HUDEP-2 (cell line): Measurements from ENCODE around the gene RHOH.
"Not testable (repeated sequence)": the region's sequence is repeated elsewhere in the genome, so short reads cannot be mapped to it uniquely, and the experiment has no call there.

Experiments
- DNase-seq, 76 experiments: peaks; one replicate each; lab custom pipeline; 2025; ENCODE audit not compliant: unreplicated experiment in 76 of 76; lab: John Stamatoyannopoulos, UW

The RHOH gene

DNA sequence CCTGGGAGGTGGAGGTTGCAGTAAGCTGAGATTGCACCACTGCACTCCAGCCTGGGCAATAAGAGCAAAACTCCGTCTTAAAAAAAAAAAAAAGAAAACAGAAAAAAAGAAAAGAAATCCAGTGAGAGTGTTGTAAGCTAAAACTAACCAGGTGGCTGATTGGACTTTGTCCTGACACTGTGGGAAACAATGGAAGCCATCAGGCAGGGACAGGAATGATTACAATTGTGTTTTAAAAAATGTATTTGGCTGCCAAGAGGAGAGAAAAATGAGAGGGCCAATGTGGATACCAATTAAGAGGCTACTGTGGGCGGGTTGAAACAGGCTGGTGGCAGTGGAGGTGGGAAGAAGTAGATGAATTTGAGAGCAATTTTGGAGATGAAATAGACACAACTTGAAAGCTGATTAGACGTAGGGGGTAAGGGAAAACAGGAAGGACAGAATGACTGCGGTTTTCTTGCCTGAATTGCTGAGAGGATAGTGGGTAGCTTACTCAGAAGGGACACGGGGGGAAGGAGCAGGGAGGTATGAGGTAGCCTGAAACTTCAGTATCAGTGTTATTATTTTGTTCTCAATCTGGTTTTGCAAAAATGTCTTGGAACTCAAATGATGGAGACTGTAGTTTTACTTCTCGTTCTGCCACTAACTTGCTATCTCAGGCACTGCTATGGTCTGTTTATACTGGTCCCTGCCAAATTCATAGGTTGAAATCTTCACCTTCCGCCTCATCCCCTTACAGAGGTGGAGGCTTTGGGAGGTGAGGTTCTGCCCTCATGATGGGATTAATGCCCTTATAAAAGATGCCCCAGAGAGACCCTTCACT is 92.7 kb downstream of the RHOH start:
- peak in 1 of 76 experiments; percentile 11 for DNase-seq

DNA sequence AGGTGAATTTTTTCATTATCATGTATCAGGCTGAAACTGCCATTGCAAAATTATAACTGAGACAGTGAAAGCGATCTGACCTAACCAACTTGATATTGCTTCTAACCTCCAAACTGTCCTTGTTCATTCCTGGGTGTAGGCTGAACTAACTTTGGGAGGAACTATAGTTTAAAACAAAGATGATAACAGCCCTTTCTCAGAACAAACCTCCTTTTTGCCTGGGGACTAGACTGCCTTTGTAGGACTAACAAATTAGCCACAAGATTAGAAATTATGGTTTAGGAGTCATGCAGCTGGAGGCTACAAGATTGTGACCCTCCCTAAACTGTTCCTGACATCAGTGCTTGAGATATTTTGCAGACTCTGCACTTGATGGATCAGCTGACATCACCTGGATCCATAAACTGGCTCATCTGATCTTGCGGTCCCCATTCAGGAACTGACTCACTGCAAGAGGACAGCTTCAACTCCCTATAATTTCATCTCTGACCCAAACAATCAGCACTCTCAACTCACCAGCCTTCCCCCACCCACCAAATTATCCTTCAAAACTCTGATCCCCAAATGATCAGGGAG is 93.9 kb downstream of the RHOH start:
- peak in 59 of 76 experiments; percentile 3 to 82 (median 40) for DNase-seq

DNA sequence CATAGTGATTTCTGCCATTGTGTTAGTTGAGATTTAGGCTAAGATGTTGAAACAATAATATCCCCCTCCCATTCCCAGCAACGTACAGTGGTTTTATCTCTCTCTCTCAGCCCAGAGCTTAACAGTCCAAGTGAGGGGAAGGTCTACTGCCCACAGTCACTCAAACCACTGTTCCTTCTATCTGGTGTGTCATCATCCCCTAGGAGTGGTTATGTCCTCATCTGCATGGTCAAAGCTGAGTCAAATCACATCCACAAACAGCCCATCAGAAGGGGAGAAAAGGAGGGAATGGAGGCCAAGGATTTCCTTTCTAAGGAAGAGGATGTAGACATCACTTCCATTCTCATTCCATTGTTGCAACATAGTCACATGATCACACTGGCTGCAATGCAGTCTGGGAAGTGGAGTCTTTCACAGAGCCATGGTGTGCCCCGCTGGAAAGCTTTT is 95.5 kb downstream of the RHOH start:
- DNase-seq: no peak

DNA sequence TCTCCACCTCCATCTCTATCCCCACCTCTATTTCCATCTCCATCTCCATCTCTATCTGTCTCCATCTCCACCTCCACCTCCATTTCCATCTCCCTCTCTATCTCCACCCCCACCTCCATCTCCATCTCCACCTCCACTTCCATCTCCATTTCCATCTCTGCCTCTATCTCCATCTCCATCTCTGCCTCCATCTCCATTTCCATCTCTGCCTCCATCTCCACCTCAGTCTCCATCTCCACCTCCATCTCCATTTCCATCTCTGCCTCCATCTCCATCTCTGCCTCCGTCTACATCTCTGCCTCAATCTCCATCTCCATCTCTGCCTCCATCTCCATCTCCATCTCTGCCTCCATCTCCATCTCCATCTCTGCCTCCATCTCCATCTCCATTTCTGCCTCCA is 97.5 kb downstream of the RHOH start:
- no peak for DNase-seq

DNA sequence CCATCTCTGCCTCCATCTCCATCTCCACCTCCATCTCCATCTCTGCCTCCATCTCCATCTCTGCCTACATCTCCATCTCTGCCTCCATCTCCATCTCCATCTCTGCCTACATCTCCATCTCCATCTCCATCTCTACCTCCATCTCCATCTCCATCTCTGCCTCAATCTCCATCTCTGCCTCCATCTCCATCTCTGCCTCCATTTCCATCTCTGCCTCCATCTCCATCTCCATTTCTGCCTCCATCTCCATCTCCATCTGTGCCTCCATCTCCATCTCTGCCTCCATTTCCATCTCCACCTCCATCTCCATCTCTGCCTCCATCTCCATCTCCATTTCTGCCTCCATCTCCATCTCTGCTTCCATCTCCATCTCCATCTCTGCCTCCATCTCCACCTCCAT is 98.2 kb downstream of the RHOH start:
- not testable (repeated sequence) for DNase-seq

DNA sequence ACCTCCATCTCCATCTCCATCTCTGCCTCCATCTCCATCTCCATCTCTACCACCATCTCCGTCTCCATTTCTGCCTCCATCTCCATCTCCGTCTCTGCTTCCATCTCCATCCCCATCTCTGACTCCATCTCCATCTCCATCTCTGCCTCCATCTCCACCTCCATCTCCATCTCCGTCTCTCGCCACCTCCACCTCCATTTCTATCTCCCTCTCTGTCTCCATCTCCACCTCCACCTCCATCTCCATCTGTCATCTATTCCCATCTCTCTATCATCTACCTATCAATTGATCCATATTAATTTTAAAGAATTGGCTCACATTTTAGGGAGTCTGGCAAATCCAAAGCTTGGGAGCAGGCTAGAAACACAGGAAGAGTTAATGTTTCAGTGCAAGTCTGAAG is 98.7 kb downstream of the RHOH start:
- DNase-seq: no peak
